HG03196 (cell line): ENCODE results near the gene TPRG1.

ENCODE experiments used
- ATAC-seq: cut with Tn5 transposase; IDR thresholded peaks from one replicate; pipeline ENCODE4 v1.9.1; 2021; ENCODE audit not compliant: unreplicated experiment

The TPRG1 gene

GRCh38 chr3:189227249-189227648 is 55.5 kb downstream of the TPRG1 start:
- ATAC-seq: no peak

GRCh38 chr3:189229196-189229828 is 57.5 kb downstream of the TPRG1 start:
- no peak for ATAC-seq

GRCh38 chr3:189232790-189233189 is 61.0 kb downstream of the TPRG1 start:
- no peak for ATAC-seq

GRCh38 chr3:189233225-189233858 is 61.6 kb downstream of the TPRG1 start:
- ATAC-seq: no peak

GRCh38 chr3:189235214-189235613 is 63.4 kb downstream of the TPRG1 start:
- no peak for ATAC-seq

GRCh38 chr3:189236352-189236751 is 64.6 kb downstream of the TPRG1 start:
- peak; percentile 53 for ATAC-seq

GRCh38 chr3:189237526-189237925 is 65.8 kb downstream of the TPRG1 start:
- ATAC-seq: no peak

- ATAC-seq: no peak
These were observed 66.3 kb downstream of the TPRG1 start for GRCh38 chr3:189238071-189238470.

GRCh38 chr3:189239616-189240015 is 67.8 kb downstream of the TPRG1 start:
- no peak for ATAC-seq

- ATAC-seq: no peak
These were observed 78.2 kb downstream of the TPRG1 start for GRCh38 chr3:189249987-189250386.

- no peak for ATAC-seq
These were observed 86.5 kb downstream of the TPRG1 start for GRCh38 chr3:189258261-189258660.

GRCh38 chr3:189260556-189261493 is 89.1 kb downstream of the TPRG1 start:
- no peak for ATAC-seq

GRCh38 chr3:189262746-189263145 is 91.0 kb downstream of the TPRG1 start:
- no peak for ATAC-seq

GRCh38 chr3:189267981-189268613 is 96.3 kb downstream of the TPRG1 start:
- ATAC-seq: no peak

GRCh38 chr3:189269365-189269764 is 97.6 kb downstream of the TPRG1 start:
- ATAC-seq: no peak

- peak; percentile 66 for ATAC-seq
These were observed 98.6 kb downstream of the TPRG1 start for GRCh38 chr3:189270248-189270832.

GRCh38 chr3:189272500-189273119 is 100.8 kb downstream of the TPRG1 start:
- no peak for ATAC-seq

- ATAC-seq: no peak
These were observed 102.0 kb downstream of the TPRG1 start for GRCh38 chr3:189273736-189274135.

GRCh38 chr3:189275182-189275581 is 103.4 kb downstream of the TPRG1 start:
- no peak for ATAC-seq

GRCh38 chr3:189275852-189276251 is 104.1 kb downstream of the TPRG1 start:
- no peak for ATAC-seq
